A673 (cell line): ENCODE measurements around the gene ALOXE3.

Source experiments
- EZH2 ChIP-seq: fragments of 200-600 bp; sonication (generic); IDR thresholded peaks from 2 replicates; pipeline ENCODE4 v1.6.1; 2017; ENCODE audit warnings: borderline replicate concordance, low read depth, mild to moderate bottlenecking, mixed read lengths, antibody characterized with exemption, low read length; ENCODE audit not compliant: poor library complexity, severe bottlenecking
- TF ChIP-seq, protein P1 (sequence below): fragments of 300-800, 200-600 bp; sonication (generic); conservative IDR thresholded peaks from 2 replicates; pipeline ENCODE4 v1.5.1; 2017; ENCODE audit warnings: low read depth, mild to moderate bottlenecking, antibody characterized with exemption, low read length, moderate library complexity, mixed read lengths

DNA sequence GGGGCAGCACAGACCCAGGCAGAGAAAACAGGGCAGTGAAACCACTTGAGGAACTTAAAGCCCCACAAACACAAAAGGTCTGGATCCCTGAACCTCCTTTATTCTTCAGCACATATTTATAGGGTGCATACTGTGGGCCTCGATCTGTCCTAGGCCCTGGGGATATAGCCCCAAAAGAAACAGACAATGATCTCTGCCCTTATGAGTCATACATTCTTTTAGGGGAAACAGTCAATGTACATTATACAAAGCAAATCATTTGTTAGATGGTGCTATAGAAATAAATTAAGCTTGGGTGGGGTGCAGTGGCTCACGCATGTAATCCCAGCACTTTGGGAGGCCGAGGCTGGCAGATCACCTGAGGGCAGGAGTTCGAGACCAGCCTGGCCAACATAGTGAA is 15.6 kb upstream of the ALOXE3 start:
- TF ChIP-seq EZH2: no peak
- TF ChIP-seq, protein P1, sequence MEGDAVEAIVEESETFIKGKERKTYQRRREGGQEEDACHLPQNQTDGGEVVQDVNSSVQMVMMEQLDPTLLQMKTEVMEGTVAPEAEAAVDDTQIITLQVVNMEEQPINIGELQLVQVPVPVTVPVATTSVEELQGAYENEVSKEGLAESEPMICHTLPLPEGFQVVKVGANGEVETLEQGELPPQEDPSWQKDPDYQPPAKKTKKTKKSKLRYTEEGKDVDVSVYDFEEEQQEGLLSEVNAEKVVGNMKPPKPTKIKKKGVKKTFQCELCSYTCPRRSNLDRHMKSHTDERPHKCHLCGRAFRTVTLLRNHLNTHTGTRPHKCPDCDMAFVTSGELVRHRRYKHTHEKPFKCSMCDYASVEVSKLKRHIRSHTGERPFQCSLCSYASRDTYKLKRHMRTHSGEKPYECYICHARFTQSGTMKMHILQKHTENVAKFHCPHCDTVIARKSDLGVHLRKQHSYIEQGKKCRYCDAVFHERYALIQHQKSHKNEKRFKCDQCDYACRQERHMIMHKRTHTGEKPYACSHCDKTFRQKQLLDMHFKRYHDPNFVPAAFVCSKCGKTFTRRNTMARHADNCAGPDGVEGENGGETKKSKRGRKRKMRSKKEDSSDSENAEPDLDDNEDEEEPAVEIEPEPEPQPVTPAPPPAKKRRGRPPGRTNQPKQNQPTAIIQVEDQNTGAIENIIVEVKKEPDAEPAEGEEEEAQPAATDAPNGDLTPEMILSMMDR: no peak
